Endothelial cell (in vitro differentiated cells): Measurements from ENCODE around the gene NCAPG2. TPM values are rescaled to one million over a fixed set of nuclear protein-coding genes. Genes with fewer than 3 reads are reported as not detected.

ENCODE experiments used
- DNase-seq: peaks from one replicate; pipeline ENCODE4 v3.0.0; 2021; ENCODE audit warnings: low spot score
- H3K27ac Mint-ChIP-seq: one replicate; pipeline ENCODE4 v1.8.0; 2021; ENCODE audit warnings: mixed read lengths, inconsistent platforms; ENCODE audit not compliant: unreplicated experiment
- H3K27me3 Mint-ChIP-seq: one replicate; pipeline ENCODE4 v1.8.0; 2021; ENCODE audit warnings: mild to moderate bottlenecking, moderate library complexity, mixed read lengths, inconsistent platforms; ENCODE audit not compliant: unreplicated experiment
- H3K36me3 Mint-ChIP-seq: one replicate; pipeline ENCODE4 v1.8.0; 2021; ENCODE audit warnings: mild to moderate bottlenecking, low read depth, mixed read lengths, inconsistent platforms; ENCODE audit not compliant: unreplicated experiment
- H3K4me1 Mint-ChIP-seq: one replicate; pipeline ENCODE4 v1.8.0; 2021; ENCODE audit warnings: mild to moderate bottlenecking, mixed read lengths, inconsistent platforms; ENCODE audit not compliant: unreplicated experiment
- H3K4me3 Mint-ChIP-seq: one replicate; pipeline ENCODE4 v1.8.0; 2021; ENCODE audit warnings: mild to moderate bottlenecking, mixed read lengths, inconsistent platforms; ENCODE audit not compliant: unreplicated experiment
- H3K9me3 Mint-ChIP-seq: one replicate; pipeline ENCODE4 v1.8.0; 2021; ENCODE audit warnings: mixed read lengths, inconsistent platforms; ENCODE audit not compliant: unreplicated experiment
- CTCF ChIP-seq: fragments of 200-600 bp; sonication (generic); IDR thresholded peaks from one replicate; pipeline ENCODE4 v1.5.0; 2021; ENCODE audit warnings: antibody characterized with exemption; ENCODE audit not compliant: unreplicated experiment
- total RNA-seq: library from RNA; stranded (reverse); fragmentation: NEBNext Ultra II Directional; extraction: Animal tissue kit (Norgen Biotek cat#: 25700); gene quantifications from one replicate; pipeline ENCODE4 v1.2.1, GENCODE V29; 2021; ENCODE audit not compliant: unreplicated experiment

The NCAPG2 gene
- total RNA-seq, 1 donor from 2014 or later, result 25.6 TPM

- no peak for DNase-seq
- TF ChIP-seq CTCF, result no peak
- no peak overlapping the region for H3K4me3 Mint-ChIP-seq
- no peaks in the 10 kb centered on the region for H3K9me3 Mint-ChIP-seq
- peaks cover 2% of the 10 kb centered on the region for H3K27me3 Mint-ChIP-seq
- no peak overlapping the region for H3K27ac Mint-ChIP-seq
- H3K4me1 Mint-ChIP-seq, result no peaks in the 10 kb centered on the region
- peaks cover 17% of the 10 kb centered on the region for H3K36me3 Mint-ChIP-seq
Measured at GRCh38 chr7:158664406-158664805, 40.2 kb downstream of the NCAPG2 start.

GRCh38 chr7:158663428-158663741 is 41.2 kb downstream of the NCAPG2 start:
- H3K36me3 Mint-ChIP-seq, result peaks cover 17% of the 10 kb centered on the region
- H3K4me1 Mint-ChIP-seq, result no peaks in the 10 kb centered on the region

GRCh38 chr7:158662610-158663427 is 41.8 kb downstream of the NCAPG2 start:
- Mint-ChIP-seq H3K36me3 (peaks cover 17% of the 10 kb centered on the region), H3K4me3 (peak overlapping the region; percentile 39), H3K9me3 (no peaks in the 10 kb centered on the region), H3K27me3 (peaks cover 2% of the 10 kb centered on the region), H3K4me1 (peaks cover 5% of the 10 kb centered on the region), H3K27ac (no peak overlapping the region)
- TF ChIP-seq CTCF, result no peak
- DNase-seq, result no peak

More at GRCh38 chr7:158663428-158663741, 41.2 kb downstream of the NCAPG2 start:
- TF ChIP-seq CTCF, result no peak
- H3K4me3 Mint-ChIP-seq, result peak overlapping the region; percentile 39
- H3K27me3 Mint-ChIP-seq, result peaks cover 2% of the 10 kb centered on the region
- DNase-seq, result no peak
- no peak overlapping the region for H3K27ac Mint-ChIP-seq
- no peaks in the 10 kb centered on the region for H3K9me3 Mint-ChIP-seq

- Mint-ChIP-seq H3K9me3 (no peaks in the 10 kb centered on the region), H3K27ac (no peak overlapping the region), H3K27me3 (no peaks in the 10 kb centered on the region), H3K4me1 (peaks cover 5% of the 10 kb centered on the region), H3K4me3 (no peak overlapping the region), H3K36me3 (peaks cover 18% of the 10 kb centered on the region)
- no peak for DNase-seq
- no peak for TF ChIP-seq CTCF
Measured at GRCh38 chr7:158658475-158658874, 46.1 kb downstream of the NCAPG2 start.

- H3K27ac Mint-ChIP-seq, result no peak overlapping the region
- H3K9me3 Mint-ChIP-seq, result no peaks in the 10 kb centered on the region
- no peak for TF ChIP-seq CTCF
Measured at GRCh38 chr7:158657189-158657746, 47.3 kb downstream of the NCAPG2 start.

More at GRCh38 chr7:158657189-158657746, 47.3 kb downstream of the NCAPG2 start:
- no peak overlapping the region for H3K4me3 Mint-ChIP-seq
- peaks cover 5% of the 10 kb centered on the region for H3K4me1 Mint-ChIP-seq
- DNase-seq, result no peak
- no peaks in the 10 kb centered on the region for H3K27me3 Mint-ChIP-seq
- H3K36me3 Mint-ChIP-seq, result peaks cover 12% of the 10 kb centered on the region
